ENCODE results near the gene RBMX. TPM values are rescaled to one million over a fixed set of nuclear protein-coding genes. Genes with fewer than 3 reads are reported as not detected.
A peak's percentile ranks its signal among the peaks of the same experiment; 100 is the strongest.
"Not testable (repeated sequence)": the region's sequence is repeated elsewhere in the genome, so short reads cannot be mapped to it uniquely, and the experiment has no call there.

RBMX gene
- total RNA-seq: 10 to 100 TPM; 28.7 to 62.6 (median 40.9) TPM
- long read RNA-seq, partial matches to known transcripts: 0 of 5 reads
- long read RNA-seq, other reads (novel, unspliced or antisense): 1 of 5 reads

DNA sequence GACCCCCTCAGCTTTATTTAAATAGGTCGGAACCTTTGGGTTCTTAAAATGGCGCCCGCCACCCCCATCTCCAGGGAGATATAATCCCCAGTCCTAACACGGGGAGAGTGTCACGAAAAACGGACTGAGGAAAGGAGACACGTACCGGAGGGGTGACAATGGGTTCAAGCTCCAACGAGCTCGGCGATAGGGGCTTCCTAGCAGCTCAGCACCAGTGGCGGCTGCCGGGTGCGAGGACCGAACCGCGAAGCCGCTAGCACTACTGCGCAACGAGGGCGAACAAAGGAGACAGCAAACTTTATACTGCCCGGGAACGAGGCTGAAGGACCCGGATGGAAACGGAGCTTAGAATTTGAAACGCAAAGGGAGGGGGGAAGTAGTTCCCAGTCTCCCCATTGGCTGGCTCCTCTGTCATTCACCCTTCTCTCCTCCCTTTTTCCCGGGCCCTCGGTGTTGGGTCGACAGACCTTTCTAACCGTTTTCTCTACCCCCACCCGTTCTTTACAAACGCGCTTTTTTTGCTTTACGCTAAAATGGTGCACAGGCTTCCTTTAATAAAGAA lies at the start of gene RBMX:
Gene RBMX (minus strand): TSS at position 274 of the 562 bp plus-strand sequence. CDS start 1,298 bp downstream, outside the sequence.
- Histone ChIP-seq H3K36me3 (peaks cover 0 to 25% (median 9%) of the 10 kb centered on the region in 4 donors), H3K4me3 (peak within 1 kb of the TSS; percentile 58 to 67 (median 62)), H3K27ac (peak within 1 kb of the TSS; percentile 80 to 87 (median 82)), H3K9me3 (no peaks in the 10 kb centered on the region), H3K27me3 (no peaks in the 10 kb centered on the region), H3K4me1 (no peaks in the 10 kb centered on the region)
- DNase-seq (peak; percentile 88 to 94 (median 90)), ATAC-seq (peak; percentile 98 to 99 (median 98))
- intact Hi-C loops (cut with DNase I): no loop called here
- TF ChIP-seq POLR2A (IDR thresholded peaks at IDR 0.05): peak; percentile 94
- TF ChIP-seq, protein P1, sequence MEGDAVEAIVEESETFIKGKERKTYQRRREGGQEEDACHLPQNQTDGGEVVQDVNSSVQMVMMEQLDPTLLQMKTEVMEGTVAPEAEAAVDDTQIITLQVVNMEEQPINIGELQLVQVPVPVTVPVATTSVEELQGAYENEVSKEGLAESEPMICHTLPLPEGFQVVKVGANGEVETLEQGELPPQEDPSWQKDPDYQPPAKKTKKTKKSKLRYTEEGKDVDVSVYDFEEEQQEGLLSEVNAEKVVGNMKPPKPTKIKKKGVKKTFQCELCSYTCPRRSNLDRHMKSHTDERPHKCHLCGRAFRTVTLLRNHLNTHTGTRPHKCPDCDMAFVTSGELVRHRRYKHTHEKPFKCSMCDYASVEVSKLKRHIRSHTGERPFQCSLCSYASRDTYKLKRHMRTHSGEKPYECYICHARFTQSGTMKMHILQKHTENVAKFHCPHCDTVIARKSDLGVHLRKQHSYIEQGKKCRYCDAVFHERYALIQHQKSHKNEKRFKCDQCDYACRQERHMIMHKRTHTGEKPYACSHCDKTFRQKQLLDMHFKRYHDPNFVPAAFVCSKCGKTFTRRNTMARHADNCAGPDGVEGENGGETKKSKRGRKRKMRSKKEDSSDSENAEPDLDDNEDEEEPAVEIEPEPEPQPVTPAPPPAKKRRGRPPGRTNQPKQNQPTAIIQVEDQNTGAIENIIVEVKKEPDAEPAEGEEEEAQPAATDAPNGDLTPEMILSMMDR (IDR thresholded peaks at IDR 0.05): no peak
- 22% methylated on average over 20 of the region's 34 CpGs for WGBS (ENCODE audit: insufficient coverage, low coverage, low lambda C conversion rate, missing lambda C conversion rate)

DNA sequence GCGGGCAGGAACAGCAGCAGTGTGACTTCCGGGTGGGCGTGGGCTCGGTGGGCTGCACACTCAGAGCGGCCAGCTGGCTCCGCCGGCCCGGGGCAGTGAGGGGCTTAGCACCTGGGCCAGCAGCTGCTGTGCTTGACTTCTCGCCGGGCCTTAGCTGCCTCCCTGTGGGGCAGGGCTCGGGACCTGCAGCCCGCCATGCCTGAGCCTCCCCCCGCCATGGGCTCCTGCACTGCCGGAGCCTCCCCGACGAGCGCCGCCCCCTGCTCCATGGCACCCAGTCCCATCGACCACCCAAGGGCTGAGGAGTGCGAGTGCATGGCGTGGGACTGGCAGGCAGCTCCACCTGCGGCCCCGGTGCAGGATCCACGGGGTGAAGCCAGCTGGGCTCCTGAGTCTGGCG lies 40.9 kb upstream of the RBMX start:
- ATAC-seq; H3K27ac ChIP-seq; DNase-seq; H3K4me1 ChIP-seq; intact Hi-C loops (cut with DNase I); H3K9me3 ChIP-seq; H3K36me3 ChIP-seq; H3K27me3 ChIP-seq; H3K4me3 ChIP-seq: not testable (repeated sequence)
- WGBS (ENCODE audit: insufficient coverage, low coverage, low lambda C conversion rate, missing lambda C conversion rate): no CpG with 5 or more reads among the region's 25 CpGs

DNA sequence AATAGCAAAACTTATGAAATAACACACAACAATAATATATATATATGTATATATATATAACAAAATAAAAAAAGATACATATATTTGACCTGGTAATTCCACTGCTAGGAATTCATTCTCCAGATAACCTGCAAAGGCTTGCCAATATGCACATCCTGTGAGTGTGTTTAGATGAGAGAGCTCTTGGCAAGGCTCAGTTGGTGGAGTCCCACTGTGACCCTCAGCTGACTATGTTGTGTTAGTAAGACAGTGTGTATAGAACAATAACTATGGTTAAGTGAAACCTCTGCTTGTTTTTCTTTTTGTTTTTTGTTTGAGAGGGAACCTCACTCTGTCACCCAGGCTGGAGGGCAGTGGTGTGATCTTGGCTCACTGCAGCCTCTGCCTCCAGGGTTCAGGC lies 39.5 kb upstream of the RBMX start:
- no peak for DNase-seq
- Histone ChIP-seq H3K4me1 (no peaks in the 10 kb centered on the region), H3K9me3 (no peaks in the 10 kb centered on the region), H3K27me3 (no peaks in the 10 kb centered on the region), H3K27ac (no peak overlapping the region), H3K4me3 (no peak overlapping the region), H3K36me3 (no peaks in the 10 kb centered on the region)
- TF ChIP-seq, protein P1 (IDR thresholded peaks at IDR 0.05): no peak
- TF ChIP-seq POLR2A (IDR thresholded peaks at IDR 0.05): no peak
- peak in 3 of 4 donors; percentile 18 to 59 (median 47) for ATAC-seq
- intact Hi-C loops (cut with DNase I): no loop called here

DNA sequence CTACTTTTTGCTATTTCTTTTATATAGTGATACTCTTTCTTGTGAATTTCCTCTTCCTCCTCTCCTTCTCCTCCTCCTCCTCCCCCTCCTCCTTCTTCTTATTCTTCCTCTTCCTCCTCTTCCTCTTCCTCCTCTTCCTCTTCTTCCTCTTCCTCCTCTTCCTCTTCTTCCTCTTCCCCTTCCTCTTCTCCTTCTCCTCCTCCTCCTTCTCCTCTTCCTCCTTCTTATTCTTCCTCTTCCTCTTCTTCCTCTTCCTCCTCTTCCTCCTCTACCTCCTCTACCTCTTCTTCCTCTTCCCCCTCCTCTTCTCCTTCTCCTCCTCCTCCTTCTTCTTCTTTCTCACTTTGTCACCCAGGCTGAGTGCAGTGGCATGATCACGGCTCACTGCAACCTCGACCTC lies 36.3 kb upstream of the RBMX start:
- WGBS (ENCODE audit: insufficient coverage, low coverage, low lambda C conversion rate, missing lambda C conversion rate): 79% methylated on average over 2 of the region's 2 CpGs
- TF ChIP-seq, protein P1 (IDR thresholded peaks at IDR 0.05): no peak
- no peak for TF ChIP-seq POLR2A (IDR thresholded peaks at IDR 0.05)
- Histone ChIP-seq H3K4me3 (no peak overlapping the region), H3K27ac (no peak overlapping the region), H3K9me3 (no peaks in the 10 kb centered on the region), H3K27me3 (no peaks in the 10 kb centered on the region), H3K4me1 (no peaks in the 10 kb centered on the region), H3K36me3 (no peaks in the 10 kb centered on the region)
- intact Hi-C loops (cut with DNase I): no loop called here
- ATAC-seq: no peak
- no peak for DNase-seq

DNA sequence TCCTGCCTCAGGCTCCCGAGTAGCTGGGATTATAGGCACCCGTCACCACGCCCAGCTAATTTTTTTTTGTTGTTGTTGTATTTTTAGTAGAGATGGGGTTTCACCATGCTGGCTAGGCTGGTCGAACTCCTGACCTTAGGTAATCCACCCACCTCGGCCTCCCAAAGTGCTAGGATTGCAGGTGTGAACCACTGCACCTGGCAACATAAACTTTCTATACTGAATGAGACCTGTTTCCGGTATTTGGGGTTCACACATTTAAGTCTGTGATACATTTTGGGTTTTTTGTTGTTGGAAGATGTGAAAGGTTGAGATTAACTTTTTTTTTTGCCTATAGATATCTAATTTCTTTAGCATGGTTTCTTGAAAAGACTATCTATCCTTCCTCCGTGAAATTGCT lies 31.1 kb upstream of the RBMX start:
- intact Hi-C loops (cut with DNase I); H3K9me3 ChIP-seq; DNase-seq; H3K4me3 ChIP-seq; ATAC-seq; H3K27ac ChIP-seq; H3K36me3 ChIP-seq; H3K27me3 ChIP-seq; H3K4me1 ChIP-seq: not testable (repeated sequence)
- WGBS (ENCODE audit: insufficient coverage, low coverage, low lambda C conversion rate, missing lambda C conversion rate): 53% methylated on average over 7 of the region's 7 CpGs
